ENCODE results near the gene POLG2. TPM values are rescaled to one million over a fixed set of nuclear protein-coding genes. Genes with fewer than 3 reads are reported as not detected.
A peak's percentile ranks its signal among the peaks of the same experiment; 100 is the strongest.

Gene POLG2
- total and polyA plus RNA-seq, 9 of the 15 experiments (the other 6 are each of a cell fraction or from before 2014, with no cell fraction given) = 13.4 to 44.8 (median 37.0) TPM

DNA sequence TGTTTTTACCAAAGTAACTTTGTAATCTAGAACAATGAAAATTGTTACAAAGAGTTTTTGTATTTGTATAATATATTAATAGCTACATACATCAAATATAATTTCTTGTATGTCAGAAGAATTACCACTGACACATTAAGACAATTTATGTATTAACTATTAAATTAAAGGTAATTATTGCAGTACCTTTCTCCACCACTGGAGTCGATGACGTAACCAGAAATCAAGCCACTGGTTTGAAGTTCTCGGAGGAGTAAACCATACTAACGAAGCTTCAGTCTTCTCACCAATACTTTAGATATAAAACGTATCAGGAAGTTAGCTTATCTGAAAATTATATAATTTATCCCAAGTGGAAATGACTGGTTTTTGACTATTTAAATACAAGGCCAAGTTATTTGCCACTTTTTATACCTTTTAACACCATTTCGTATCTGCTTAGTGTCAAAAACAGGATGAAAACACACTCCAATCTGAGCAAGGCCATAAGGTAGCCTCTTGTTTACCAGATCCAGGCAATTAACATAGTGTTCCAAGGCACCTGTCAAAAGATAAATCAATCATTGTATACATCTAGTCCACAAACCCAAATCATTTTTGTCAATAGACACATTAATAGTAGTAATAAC, 4.3 kb downstream of the POLG2 start (continued):
- TF ChIP-seq, protein P1, sequence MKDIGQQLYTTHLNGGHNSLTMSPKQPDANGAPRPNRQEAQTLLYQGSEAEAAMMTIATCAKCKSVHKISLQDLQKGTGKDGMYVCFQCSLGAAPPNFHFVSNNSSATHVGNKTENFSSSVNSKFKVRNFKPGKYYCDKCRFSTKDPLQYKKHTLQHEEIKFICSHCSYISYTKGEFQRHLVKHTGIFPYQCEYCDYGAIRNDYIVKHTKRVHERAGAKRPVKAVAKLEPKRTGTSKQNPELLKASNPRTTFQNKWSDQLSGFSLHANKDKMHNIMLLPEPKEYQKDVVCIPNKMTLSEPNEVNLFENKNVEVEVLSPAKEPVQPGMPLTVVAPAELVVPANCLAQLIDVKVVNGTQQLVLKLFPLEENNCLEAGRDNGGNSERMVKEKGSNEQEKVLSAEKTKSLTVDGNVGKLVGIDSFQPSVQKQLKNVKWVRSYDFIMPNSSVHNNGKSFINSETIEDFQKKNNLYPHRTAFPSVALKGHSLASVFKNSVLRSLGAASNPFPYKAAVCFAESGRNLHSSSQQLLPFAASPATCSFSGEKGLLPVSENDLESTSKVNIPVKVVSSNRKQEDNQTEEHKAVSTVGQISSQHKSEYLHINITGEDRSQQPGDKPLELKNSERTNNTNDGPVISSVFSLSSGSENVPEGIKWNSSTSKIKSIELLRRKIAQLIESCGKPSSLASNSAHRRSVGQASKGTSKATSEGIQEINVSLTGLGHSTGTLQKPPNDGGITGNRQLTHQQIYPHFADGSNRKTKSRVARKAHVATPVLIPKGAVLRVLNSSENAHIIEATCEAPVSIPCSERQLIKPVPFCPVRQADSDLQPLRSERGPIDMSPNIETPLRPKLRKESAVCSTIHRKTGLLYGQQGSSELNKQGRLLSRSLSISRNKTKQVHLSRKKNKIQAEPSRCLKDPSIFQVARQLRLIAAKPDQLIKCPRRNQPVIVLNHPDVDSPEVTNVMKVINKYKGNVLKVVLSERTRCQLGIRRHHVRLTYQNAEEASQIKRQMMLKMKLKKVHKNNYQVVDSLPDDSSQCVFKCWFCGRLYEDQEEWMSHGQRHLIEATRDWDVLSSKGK (CRISPR knock-in tag; IDR thresholded peaks at IDR 0.05) = no peak
- TF ChIP-seq ETV1 (tag; conservative IDR thresholded peaks at IDR 0.05; ENCODE audit: low read depth) (no peak), HSF4 (CRISPR knock-in tag; IDR thresholded peaks at IDR 0.05; ENCODE audit: borderline replicate concordance) (no peak), ZNF668 (CRISPR knock-in tag; IDR thresholded peaks at IDR 0.05) (no peak), ZBTB34 (CRISPR knock-in tag; IDR thresholded peaks at IDR 0.05) (no peak), RBM25 (IDR thresholded peaks at IDR 0.05; ENCODE audit: low read depth, low read length, severe bottlenecking) (no peak), CBX1 (IDR thresholded peaks at IDR 0.05; ENCODE audit: low read depth) (no peak), FOXK2 (conservative IDR thresholded peaks at IDR 0.05 in 1 of 2, IDR thresholded peaks at IDR 0.05 in 1 of 2; ENCODE audit: low read depth in 2 of 2) (no peak), THRAP3 (IDR thresholded peaks at IDR 0.05; ENCODE audit: borderline replicate concordance) (no peak), NELFE (IDR thresholded peaks at IDR 0.05; ENCODE audit: insufficient read depth, insufficient read length) (no peak), MEF2A (IDR thresholded peaks at IDR 0.05; ENCODE audit: control insufficient read depth, low read depth, low read length) (no peak), SIRT6 (IDR thresholded peaks at IDR 0.05; ENCODE audit: low read depth, low read length) (no peak), ETV5 (CRISPR knock-in tag; IDR thresholded peaks at IDR 0.05; ENCODE audit: low read depth) (no peak), SAP30 (IDR thresholded peaks at IDR 0.05; ENCODE audit: borderline replicate concordance, insufficient read depth, low read depth, low read length, poor library complexity, severe bottlenecking) (no peak), MEIS2 (IDR thresholded peaks at IDR 0.05; ENCODE audit: partially characterized antibody) (peak; percentile 33), CREM (IDR thresholded peaks at IDR 0.05; ENCODE audit: low read depth) (peak; percentile 65; the same call in 1 of the 2 replicates)
- TF ChIP-seq, protein P2, sequence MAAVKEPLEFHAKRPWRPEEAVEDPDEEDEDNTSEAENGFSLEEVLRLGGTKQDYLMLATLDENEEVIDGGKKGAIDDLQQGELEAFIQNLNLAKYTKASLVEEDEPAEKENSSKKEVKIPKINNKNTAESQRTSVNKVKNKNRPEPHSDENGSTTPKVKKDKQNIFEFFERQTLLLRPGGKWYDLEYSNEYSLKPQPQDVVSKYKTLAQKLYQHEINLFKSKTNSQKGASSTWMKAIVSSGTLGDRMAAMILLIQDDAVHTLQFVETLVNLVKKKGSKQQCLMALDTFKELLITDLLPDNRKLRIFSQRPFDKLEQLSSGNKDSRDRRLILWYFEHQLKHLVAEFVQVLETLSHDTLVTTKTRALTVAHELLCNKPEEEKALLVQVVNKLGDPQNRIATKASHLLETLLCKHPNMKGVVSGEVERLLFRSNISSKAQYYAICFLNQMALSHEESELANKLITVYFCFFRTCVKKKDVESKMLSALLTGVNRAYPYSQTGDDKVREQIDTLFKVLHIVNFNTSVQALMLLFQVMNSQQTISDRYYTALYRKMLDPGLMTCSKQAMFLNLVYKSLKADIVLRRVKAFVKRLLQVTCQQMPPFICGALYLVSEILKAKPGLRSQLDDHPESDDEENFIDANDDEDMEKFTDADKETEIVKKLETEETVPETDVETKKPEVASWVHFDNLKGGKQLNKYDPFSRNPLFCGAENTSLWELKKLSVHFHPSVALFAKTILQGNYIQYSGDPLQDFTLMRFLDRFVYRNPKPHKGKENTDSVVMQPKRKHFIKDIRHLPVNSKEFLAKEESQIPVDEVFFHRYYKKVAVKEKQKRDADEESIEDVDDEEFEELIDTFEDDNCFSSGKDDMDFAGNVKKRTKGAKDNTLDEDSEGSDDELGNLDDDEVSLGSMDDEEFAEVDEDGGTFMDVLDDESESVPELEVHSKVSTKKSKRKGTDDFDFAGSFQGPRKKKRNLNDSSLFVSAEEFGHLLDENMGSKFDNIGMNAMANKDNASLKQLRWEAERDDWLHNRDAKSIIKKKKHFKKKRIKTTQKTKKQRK (IDR thresholded peaks at IDR 0.05; ENCODE audit: borderline replicate concordance, low read depth, low read length) = no peak
